K562 (cell line): ENCODE results near the gene TMEM121. TPM values are rescaled to one million over a fixed set of nuclear protein-coding genes. Genes with fewer than 3 reads are reported as not detected.

Experiments used
- ATAC-seq: fragments of 200-7000 bp; cut with Tn5 transposase; 3 replicates; pipeline ENCODE4 v1.9.1; 2020; ENCODE audit warnings: moderate library complexity
- BruUV-seq: library from RNA; stranded (reverse); fragments of 400-500 nt; replicated peaks from 2 replicates; lab custom pipeline; 2021; lab: Mats Ljungman, UMichigan
- CTCF ChIA-PET: fragments of 300-600 bp; formaldehyde crosslinking; extraction: SDS; loops from one replicate; lab custom pipeline; 2021; ENCODE audit warnings: low intra/inter-chr PET ratio; lab: Yijun Ruan, JAX
- POLR2A ChIA-PET: fragments of 300-600, 350-650 bp; sonication (Branson Sonifier 250); formaldehyde crosslinking; extraction: SDS; loops from one replicate; lab custom pipeline; 2021; ENCODE audit warnings: antibody characterized with exemption, inconsistent platforms; lab: Yijun Ruan, JAX
- DNase-seq, 4 experiments: peaks; one replicate each; pipeline versions ENCODE4 v3.0.0 to v3.0.0-alpha.2; 2011 to 2018; ENCODE audit warnings: low spot score in 3 of 4, mixed read lengths in 3 of 4; ENCODE audit errors: extremely low read depth in 1 of 4
- FAIRE-seq: peaks from 2 replicates; lab custom pipeline; 2011; peaks lifted over from hg19 to GRCh38; lab: Jason Lieb, UNC
- H2AFZ ChIP-seq: 2 replicates; pipeline ENCODE4 v1.6.0; 2011; ENCODE audit warnings: low read depth, low read length, control low read depth, inconsistent platforms
- H3K27ac ChIP-seq: fragments of 200-600 bp; 3 replicates; pipeline ENCODE4 v1.8.0; 2011; ENCODE audit warnings: low read depth, mild to moderate bottlenecking, control low read depth, inconsistent platforms, low read length, moderate library complexity, mixed read lengths; ENCODE audit errors: extremely low read depth
- H3K27me3 ChIP-seq, 2 experiments: fragments of 300-600 bp in 1 of 2; 2 replicates in 1 of 2; 3 replicates in 1 of 2; pipeline versions ENCODE4 v1.6.0 to v1.8.0; 2011; ENCODE audit warnings: inconsistent platforms in 2 of 2, low read length in 2 of 2, mild to moderate bottlenecking in 1 of 2, mixed read lengths in 1 of 2, moderate library complexity in 1 of 2; ENCODE audit not compliant: control insufficient read depth in 2 of 2, insufficient read depth in 2 of 2
- H3K36me3 ChIP-seq: fragments of 300-600 bp; 3 replicates; pipeline ENCODE4 v1.8.0; 2011; ENCODE audit warnings: mild to moderate bottlenecking, low read length, inconsistent platforms; ENCODE audit not compliant: control insufficient read depth, insufficient read depth
- H3K4me1 ChIP-seq, 2 experiments: fragments of 200-600 bp in 1 of 2; replicated peaks in 1 of 2; 2 replicates in 1 of 2; 3 replicates in 1 of 2; pipeline versions ENCODE4 v1.5.1 to v1.8.0; 2011; ENCODE audit warnings: inconsistent platforms in 2 of 2, low read length in 2 of 2, mild to moderate bottlenecking in 1 of 2, mixed read lengths in 1 of 2, moderate library complexity in 1 of 2; ENCODE audit not compliant: control insufficient read depth in 2 of 2, insufficient read depth in 2 of 2
- H3K4me2 ChIP-seq: 2 replicates; pipeline ENCODE4 v1.6.1; 2011; ENCODE audit warnings: low read length, control low read depth, inconsistent platforms, mixed read lengths; ENCODE audit not compliant: insufficient read depth
- H3K4me3 ChIP-seq: fragments of 200-600 bp; sonication (generic), shearing (Covaris generic); 2 replicates; pipeline ENCODE4 v1.5.1; 2016; ENCODE audit warnings: control low read depth, inconsistent platforms
- H3K79me2 ChIP-seq: fragments of 200-600 bp; 3 replicates; pipeline ENCODE4 v1.8.0; 2011; ENCODE audit warnings: low read length, inconsistent platforms; ENCODE audit not compliant: control insufficient read depth, insufficient read depth
- H3K9ac ChIP-seq, 2 experiments: 2 replicates each; pipeline versions ENCODE4 v1.6.0 to v1.6.1; 2011; ENCODE audit warnings: low read depth in 2 of 2, low read length in 2 of 2, control low read depth in 1 of 2, inconsistent platforms in 1 of 2, mild to moderate bottlenecking in 1 of 2, mixed read lengths in 1 of 2; ENCODE audit not compliant: insufficient read depth in 1 of 2
- H3K9me1 ChIP-seq: one replicate; pipeline ENCODE4 v1.6.0; 2011; ENCODE audit warnings: inconsistent platforms, mild to moderate bottlenecking, low read length, moderate library complexity; ENCODE audit not compliant: control insufficient read depth, insufficient read depth
- H3K9me3 ChIP-seq: replicated peaks from 2 replicates; pipeline ENCODE4 v1.5.1; 2011; ENCODE audit warnings: low read depth, low read length, inconsistent platforms; ENCODE audit not compliant: control insufficient read depth, insufficient read depth
- H4K20me1 ChIP-seq: replicated peaks from 2 replicates; pipeline ENCODE4 v1.6.1; 2011; ENCODE audit warnings: low read length, inconsistent platforms, mixed read lengths; ENCODE audit not compliant: control insufficient read depth, insufficient read depth
- ARID1B ChIP-seq: fragments of 450-650 bp; IDR thresholded peaks from 2 replicates; pipeline ENCODE4 v1.6.1; 2016; ENCODE audit warnings: antibody characterized with exemption, mild to moderate bottlenecking, inconsistent platforms
- CEBPG ChIP-seq, 3 experiments: fragments of 200-800 bp in 1 of 3; sonication (Bioruptor generic) in 1 of 3; sonication (generic) in 1 of 3; formaldehyde crosslinking in 1 of 3; IDR thresholded peaks in 2 of 3; conservative IDR thresholded peaks in 1 of 3; 2 replicates each; pipeline versions ENCODE4 v1.6.1 to v1.8.0; 2016 to 2022; ENCODE audit warnings: missing compliant biosample characterization in 2 of 3, missing genetic modification characterization in 2 of 3, mild to moderate bottlenecking in 1 of 3, missing genetic modification reagents in 1 of 3
- FOXM1 ChIP-seq, 2 experiments: fragments of 450-650 bp in 1 of 2; sonication (generic) in 1 of 2; formaldehyde crosslinking in 1 of 2; IDR thresholded peaks; 2 replicates each; pipeline versions ENCODE4 v1.6.1 to v1.9.0; 2017 to 2022; ENCODE audit warnings: low read depth in 2 of 2, mild to moderate bottlenecking in 2 of 2, missing genetic modification reagents in 1 of 2, moderate library complexity in 1 of 2
- JUND ChIP-seq, 2 experiments: IDR thresholded peaks; 2 replicates in 1 of 2; 3 replicates in 1 of 2; pipeline ENCODE4 v1.6.1; 2011; ENCODE audit warnings: borderline replicate concordance in 2 of 2, low read depth in 2 of 2, low read length in 2 of 2, improper control_type of control experiment in 1 of 2, missing biosample characterization in 1 of 2, missing genetic modification characterization in 1 of 2, missing genetic modification reagents in 1 of 2
- MCM2 ChIP-seq: fragments of 450-650 bp; IDR thresholded peaks from 2 replicates; pipeline ENCODE4 v1.6.1; 2017; ENCODE audit warnings: low read depth, mild to moderate bottlenecking
- ZNF436 ChIP-seq: fragments of 250-450, 450-650 bp; sonication (Bioruptor Pico); formaldehyde crosslinking; IDR thresholded peaks from 2 replicates; pipeline ENCODE4 v1.7.0; 2020; ENCODE audit warnings: mild to moderate bottlenecking
- ZNF79 ChIP-seq: fragments of 250-450 bp; sonication (Bioruptor Pico); IDR thresholded peaks from 2 replicates; pipeline ENCODE4 v1.4.0; 2020; ENCODE audit warnings: low read depth, mild to moderate bottlenecking, moderate library complexity
- ZNF830 ChIP-seq: fragments of 250-450 bp; sonication (Bioruptor Pico); IDR thresholded peaks from 2 replicates; pipeline ENCODE4 v1.5.0; 2021; ENCODE audit warnings: mild to moderate bottlenecking
- ZZZ3 ChIP-seq: fragments of 450-650 bp; IDR thresholded peaks from 2 replicates; pipeline ENCODE4 v1.6.1; 2016; ENCODE audit warnings: antibody characterized with exemption, mild to moderate bottlenecking, moderate library complexity
- WGBS: fragments of 100-300 bp; shearing (Covaris generic); methylation state at CpG from one replicate; pipeline ENCODE4 v1.1.6; 2016; ENCODE audit warnings: low coverage, mixed read lengths; ENCODE audit not compliant: insufficient coverage; ENCODE audit errors: missing lambda C conversion rate; 5-methylcytosine and 5-hydroxymethylcytosine counted together
- in situ Hi-C: fragments of 300-500 bp; cut with MboI; formaldehyde crosslinking; loops from 4 replicates; pipeline ENCODE4 v1.15.0; 2018; ENCODE audit warnings: inconsistent platforms, mixed read lengths
- intact Hi-C: fragments of 100-400 bp; cut with micrococcal nuclease; formaldehyde crosslinking; loops from 2 replicates; pipeline ENCODE4 v1.14.2; 2022
- polyA plus RNA-seq, 8 experiments: library from polyadenylated mRNA; depleted of rRNA in 4 of 8; stranded (reverse) in 5 of 8; unstranded in 3 of 8; fragments of >200 nt; fragmentation: Nextera tagmentation in 2 of 8; fragmentation: Illumina TruSeq in 1 of 8; extraction: Ambion mirVana in 2 of 8; extraction: Trizol in 1 of 8; gene quantifications; 2 replicates each; pipeline versions ENCODE4 v1.2.1 to v1.2.3, GENCODE V29; 2011 to 2014; ENCODE audit warnings: inconsistent platforms in 1 of 8, missing spikeins in 1 of 8
- total RNA-seq, 7 experiments: library from RNA; depleted of rRNA in 6 of 7; stranded (reverse); fragments of >200 nt in 6 of 7; fragmentation: Illumina TruSeq in 2 of 7; extraction: Trizol in 2 of 7; gene quantifications; 2 replicates each; pipeline versions ENCODE4 v1.2.1 to v1.2.3, GENCODE V29; 2011 to 2021; ENCODE audit warnings: low replicate concordance in 1 of 7
- TF ChIP-seq, protein P1 (sequence below): fragments of 450-650 bp; IDR thresholded peaks from 2 replicates; pipeline ENCODE4 v1.6.1; 2014; ENCODE audit warnings: low read depth, mild to moderate bottlenecking, moderate library complexity, borderline replicate concordance
- TF ChIP-seq, protein P2 (sequence below): fragments of 450-650 bp; IDR thresholded peaks from 2 replicates; pipeline ENCODE4 v1.6.1; 2016; ENCODE audit warnings: missing biosample characterization, missing genetic modification characterization

Gene TMEM121
- total and polyA plus RNA-seq, 9 of the 15 experiments (the other 6 are each of a cell fraction or from before 2014, with no cell fraction given) = 0.31 to 0.36 TPM; not detected in 7

DNA sequence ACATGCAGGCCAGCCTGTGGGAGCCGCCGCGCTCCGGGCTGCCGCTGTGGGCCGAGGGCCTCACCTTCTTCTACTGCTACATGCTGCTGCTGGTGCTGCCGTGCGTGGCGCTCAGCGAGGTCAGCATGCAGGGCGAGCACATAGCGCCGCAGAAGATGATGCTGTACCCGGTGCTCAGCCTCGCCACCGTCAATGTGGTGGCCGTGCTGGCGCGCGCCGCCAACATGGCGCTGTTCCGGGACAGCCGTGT is 2.9 kb downstream of the TMEM121 start:
- no peak overlapping the region for H3K9ac ChIP-seq
- CTCF ChIA-PET = no interaction called here
- peaks cover 2 to 36% of the 10 kb centered on the region in 2 experiments; a peak in 2 of 5 replicates for H3K27me3 ChIP-seq
- ATAC-seq = no peak
- H3K4me2 ChIP-seq = no peak overlapping the region
- H3K9me3 ChIP-seq = no peaks in the 10 kb centered on the region
- H3K4me3 ChIP-seq = no peak overlapping the region
- WGBS = 20% methylated on average over 1 of the region's 24 CpGs
- H3K27ac ChIP-seq = no peak overlapping the region
- no TSS peak for BruUV-seq
- intact Hi-C loops (loop anchor here (5.0 to 10.0 kb wide), 2 partner anchors 54 to 437 kb away; partner anchors contain the start of gene CRIP2), in situ Hi-C loops (no loop called here)
- FAIRE-seq = no peak
- H3K79me2 ChIP-seq = no peaks in the 10 kb centered on the region
- POLR2A ChIA-PET = no interaction called here
- no peaks in the 10 kb centered on the region for H4K20me1 ChIP-seq
- H3K4me1 ChIP-seq = peaks cover 0 to 53% of the 10 kb centered on the region in 2 experiments; a peak in 2 of 5 replicates
- no peaks in the 10 kb centered on the region for H3K36me3 ChIP-seq
- TF ChIP-seq, protein P1, sequence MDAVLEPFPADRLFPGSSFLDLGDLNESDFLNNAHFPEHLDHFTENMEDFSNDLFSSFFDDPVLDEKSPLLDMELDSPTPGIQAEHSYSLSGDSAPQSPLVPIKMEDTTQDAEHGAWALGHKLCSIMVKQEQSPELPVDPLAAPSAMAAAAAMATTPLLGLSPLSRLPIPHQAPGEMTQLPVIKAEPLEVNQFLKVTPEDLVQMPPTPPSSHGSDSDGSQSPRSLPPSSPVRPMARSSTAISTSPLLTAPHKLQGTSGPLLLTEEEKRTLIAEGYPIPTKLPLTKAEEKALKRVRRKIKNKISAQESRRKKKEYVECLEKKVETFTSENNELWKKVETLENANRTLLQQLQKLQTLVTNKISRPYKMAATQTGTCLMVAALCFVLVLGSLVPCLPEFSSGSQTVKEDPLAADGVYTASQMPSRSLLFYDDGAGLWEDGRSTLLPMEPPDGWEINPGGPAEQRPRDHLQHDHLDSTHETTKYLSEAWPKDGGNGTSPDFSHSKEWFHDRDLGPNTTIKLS = no peak
- no peak for TF ChIP-seq ZZZ3
- TF ChIP-seq, protein P2, sequence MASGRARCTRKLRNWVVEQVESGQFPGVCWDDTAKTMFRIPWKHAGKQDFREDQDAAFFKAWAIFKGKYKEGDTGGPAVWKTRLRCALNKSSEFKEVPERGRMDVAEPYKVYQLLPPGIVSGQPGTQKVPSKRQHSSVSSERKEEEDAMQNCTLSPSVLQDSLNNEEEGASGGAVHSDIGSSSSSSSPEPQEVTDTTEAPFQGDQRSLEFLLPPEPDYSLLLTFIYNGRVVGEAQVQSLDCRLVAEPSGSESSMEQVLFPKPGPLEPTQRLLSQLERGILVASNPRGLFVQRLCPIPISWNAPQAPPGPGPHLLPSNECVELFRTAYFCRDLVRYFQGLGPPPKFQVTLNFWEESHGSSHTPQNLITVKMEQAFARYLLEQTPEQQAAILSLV (tag) = no peak
- TF ChIP-seq ZNF436 = no peak
- no peak for TF ChIP-seq MCM2
- TF ChIP-seq ZNF79 (CRISPR knock-in tag) = no peak
- no peak for TF ChIP-seq FOXM1 (IDR thresholded peaks at IDR 0.05; ENCODE audit: low read depth)
- no peak for TF ChIP-seq FOXM1 (CRISPR knock-in tag; IDR thresholded peaks at IDR 0.05; ENCODE audit: low read depth)
- no peak for TF ChIP-seq ARID1B
- TF ChIP-seq CEBPG (CRISPR knock-in tag; IDR thresholded peaks at IDR 0.05) = no peak
- TF ChIP-seq CEBPG (tag; conservative IDR thresholded peaks at IDR 0.05 in 1 of 2, IDR thresholded peaks at IDR 0.05 in 1 of 2) = no peak
- no peak for TF ChIP-seq ZNF830
- TF ChIP-seq JUND (IDR thresholded peaks at IDR 0.05; ENCODE audit: borderline replicate concordance, low read depth, low read length) = no peak
- TF ChIP-seq JUND (tag; IDR thresholded peaks at IDR 0.05; ENCODE audit: borderline replicate concordance, low read depth, low read length) = no peak
- H2AFZ ChIP-seq = no peak overlapping the region
- DNase-seq = no peak
- H3K9me1 ChIP-seq = no peaks in the 10 kb centered on the region
